Activated CD4-positive, CD25-positive, alpha-beta regulatory T cell (primary cell): ENCODE measurements around the gene POLR3A.
"Not testable (repeated sequence)": the region's sequence is repeated elsewhere in the genome, so short reads cannot be mapped to it uniquely, and the experiment has no call there.

ENCODE experiments used
- DNase-seq, 4 experiments: peaks; one replicate each; lab custom pipeline; 2025; lab: John Stamatoyannopoulos, UW

Gene POLR3A

GRCh38 chr10:78019264-78019663 is 10.1 kb downstream of the POLR3A start:
- DNase-seq = no peak

- no peak for DNase-seq
Measured at GRCh38 chr10:78017856-78018255, 11.5 kb downstream of the POLR3A start.

GRCh38 chr10:78015546-78015945 is 13.8 kb downstream of the POLR3A start:
- no peak for DNase-seq

- no peak for DNase-seq
Measured at GRCh38 chr10:78013564-78013963, 15.8 kb downstream of the POLR3A start.

- no peak for DNase-seq
Measured at GRCh38 chr10:78011065-78011464, 18.2 kb downstream of the POLR3A start.

GRCh38 chr10:78010278-78010677 is 19.0 kb downstream of the POLR3A start:
- DNase-seq = no peak

GRCh38 chr10:78009662-78010061 is 19.7 kb downstream of the POLR3A start:
- no peak for DNase-seq

- DNase-seq = no peak
Measured at GRCh38 chr10:78007172-78007571, 22.1 kb downstream of the POLR3A start.

- DNase-seq = no peak
Measured at GRCh38 chr10:78004215-78005026, 24.9 kb downstream of the POLR3A start.

GRCh38 chr10:78002541-78003288 is 26.6 kb downstream of the POLR3A start:
- no peak for DNase-seq

- no peak for DNase-seq
Measured at GRCh38 chr10:78000956-78001472, 28.3 kb downstream of the POLR3A start.

GRCh38 chr10:78000206-78000605 is 29.1 kb downstream of the POLR3A start:
- DNase-seq = no peak

- not testable (repeated sequence) for DNase-seq
Measured at GRCh38 chr10:77998780-77999179, 30.5 kb downstream of the POLR3A start.

- DNase-seq = no peak
Measured at GRCh38 chr10:77993620-77994019, 35.7 kb downstream of the POLR3A start.

- DNase-seq = no peak
Measured at GRCh38 chr10:77989081-77989724, 40.1 kb downstream of the POLR3A start.

- no peak for DNase-seq
Measured at GRCh38 chr10:77987671-77988255, 41.6 kb downstream of the POLR3A start.

- no peak for DNase-seq
Measured at GRCh38 chr10:77984986-77985385, 44.3 kb downstream of the POLR3A start.

- no peak for DNase-seq
Measured at GRCh38 chr10:77983384-77984341, 45.7 kb downstream of the POLR3A start.

- DNase-seq = no peak
Measured at GRCh38 chr10:77981281-77981680, 48.0 kb downstream of the POLR3A start.

GRCh38 chr10:77979221-77979620 is 50.1 kb downstream of the POLR3A start:
- DNase-seq = no peak

- no peak for DNase-seq
Measured at GRCh38 chr10:77978360-77978759, 51.0 kb downstream of the POLR3A start.
